ENCODE results near the gene DHRS1.

Gene DHRS1

GRCh38 chr14:24327303-24327702 is 27.7 kb upstream of the DHRS1 start:
- Histone ChIP-seq H3K9me3 (ENCODE audit: control insufficient read depth in 2 of 2, low read length in 2 of 2) (no peaks in the 10 kb centered on the region), H3K9ac (ENCODE audit: low read length in 2 of 2) (no peak overlapping the region), H3K27ac (ENCODE audit: low read length) (no peak overlapping the region), H3K27me3 (ENCODE audit: control insufficient read depth in 1 of 2, insufficient read depth in 2 of 2, low read length in 2 of 2) (peaks cover 7 to 10% of the 10 kb centered on the region in 2 donors), H3K4me1 (ENCODE audit: control insufficient read depth, insufficient read depth, low read length) (peaks cover 13% of the 10 kb centered on the region), H3K4me3 (ENCODE audit: low read length in 2 of 2) (no peak overlapping the region), H3K36me3 (ENCODE audit: control insufficient read depth in 2 of 2, insufficient read depth in 2 of 2, low read length in 2 of 2) (no peaks in the 10 kb centered on the region)

DNA sequence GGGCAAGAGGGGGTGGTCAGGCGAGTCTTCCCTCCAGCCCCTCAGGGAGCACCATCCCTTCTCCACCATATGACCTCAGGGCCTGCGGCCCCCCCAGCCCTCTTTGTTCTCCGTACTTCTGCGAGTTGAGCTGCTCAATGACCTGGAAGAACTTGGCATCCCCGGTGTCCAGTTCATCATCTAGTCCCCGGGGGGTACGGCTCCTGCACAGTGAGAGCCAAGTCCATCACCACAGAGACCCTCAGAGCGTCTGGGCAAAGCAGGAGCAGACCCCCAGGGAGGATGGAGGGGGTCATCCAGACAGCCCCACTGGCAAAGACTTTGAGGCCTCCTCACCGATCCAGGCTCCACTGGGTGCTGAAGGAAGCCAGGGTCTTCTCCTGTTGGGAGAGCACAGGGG is 26.4 kb upstream of the DHRS1 start:
- Histone ChIP-seq H3K27ac (ENCODE audit: low read length) (no peak overlapping the region), H3K27me3 (ENCODE audit: control insufficient read depth in 1 of 2, insufficient read depth in 2 of 2, low read length in 2 of 2) (peaks cover 5 to 9% of the 10 kb centered on the region in 2 donors), H3K4me1 (ENCODE audit: control insufficient read depth, insufficient read depth, low read length) (peaks cover 5% of the 10 kb centered on the region), H3K4me3 (ENCODE audit: low read length in 2 of 2) (no peak overlapping the region), H3K9ac (ENCODE audit: low read length in 2 of 2) (no peak overlapping the region), H3K9me3 (ENCODE audit: control insufficient read depth in 2 of 2, low read length in 2 of 2) (no peaks in the 10 kb centered on the region), H3K36me3 (ENCODE audit: control insufficient read depth in 2 of 2, insufficient read depth in 2 of 2, low read length in 2 of 2) (no peaks in the 10 kb centered on the region)

DNA sequence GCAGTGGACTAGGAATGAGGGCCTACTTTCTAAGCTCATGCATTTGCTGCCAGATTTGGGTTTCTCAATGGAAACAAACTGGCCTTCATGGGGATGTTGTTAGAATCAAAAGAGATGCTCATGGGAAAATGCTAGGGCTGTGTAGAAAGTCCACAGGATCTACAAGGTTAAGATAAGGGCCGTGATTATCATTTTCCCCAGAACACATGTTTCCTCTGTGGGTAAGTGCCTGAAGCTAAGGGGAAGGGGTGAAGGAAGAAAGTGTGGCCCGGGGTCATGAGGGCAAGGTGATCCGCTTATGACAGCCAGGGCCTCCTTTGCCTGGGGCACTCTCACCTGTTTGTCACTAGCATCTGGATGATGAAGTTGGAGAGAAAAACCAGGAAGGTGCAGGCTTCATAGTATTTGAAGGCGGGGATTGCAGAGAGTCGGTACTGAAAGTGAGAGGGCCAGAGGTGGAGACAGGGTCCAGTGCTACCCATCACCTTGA is 25.5 kb upstream of the DHRS1 start:
- Histone ChIP-seq H3K9me3 (ENCODE audit: control insufficient read depth in 2 of 2, low read length in 2 of 2) (no peaks in the 10 kb centered on the region), H3K27ac (ENCODE audit: low read length) (no peak overlapping the region), H3K9ac (ENCODE audit: low read length in 2 of 2) (no peak overlapping the region), H3K4me1 (ENCODE audit: control insufficient read depth, insufficient read depth, low read length) (peaks cover 4% of the 10 kb centered on the region), H3K36me3 (ENCODE audit: control insufficient read depth in 2 of 2, insufficient read depth in 2 of 2, low read length in 2 of 2) (no peaks in the 10 kb centered on the region), H3K27me3 (ENCODE audit: control insufficient read depth in 1 of 2, insufficient read depth in 2 of 2, low read length in 2 of 2) (peaks cover 0 to 12% of the 10 kb centered on the region in 2 donors), H3K4me3 (ENCODE audit: low read length in 2 of 2) (no peak overlapping the region)

- no peaks in the 10 kb centered on the region for H3K9me3 ChIP-seq (ENCODE audit: control insufficient read depth in 2 of 2, low read length in 2 of 2)
- H3K36me3 ChIP-seq (ENCODE audit: control insufficient read depth in 2 of 2, insufficient read depth in 2 of 2, low read length in 2 of 2): no peaks in the 10 kb centered on the region
- no peak overlapping the region for H3K4me3 ChIP-seq (ENCODE audit: low read length in 2 of 2)
- H3K9ac ChIP-seq (ENCODE audit: low read length in 2 of 2): no peak overlapping the region
- H3K4me1 ChIP-seq (ENCODE audit: control insufficient read depth, insufficient read depth, low read length): no peaks in the 10 kb centered on the region
- H3K27ac ChIP-seq (ENCODE audit: low read length): no peak overlapping the region
- H3K27me3 ChIP-seq (ENCODE audit: control insufficient read depth in 1 of 2, insufficient read depth in 2 of 2, low read length in 2 of 2): peaks cover 6 to 17% of the 10 kb centered on the region in 2 donors
These were observed 24.4 kb upstream of the DHRS1 start for GRCh38 chr14:24324024-24324423.

DNA sequence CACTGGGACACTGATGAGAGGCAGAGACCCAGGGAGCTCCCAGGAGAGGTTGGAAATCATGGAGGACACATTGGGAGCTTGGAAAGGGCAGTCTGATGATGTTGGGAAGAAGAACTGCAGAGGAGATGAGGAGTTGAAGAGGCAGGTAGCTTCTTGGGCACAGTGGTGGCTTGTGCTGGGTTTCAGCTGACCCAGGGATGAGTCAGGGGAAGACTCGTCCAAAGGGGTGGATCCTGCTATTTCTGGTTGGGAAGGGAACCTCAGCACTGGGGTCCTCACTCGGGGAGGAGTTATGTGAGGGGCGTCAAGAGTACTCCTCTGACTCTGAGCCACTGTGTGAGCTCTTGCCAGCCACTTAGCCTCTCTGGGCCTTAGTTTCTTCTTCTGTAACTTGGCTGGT is 23.8 kb upstream of the DHRS1 start:
- no peak overlapping the region for H3K27ac ChIP-seq (ENCODE audit: low read length)
- H3K9me3 ChIP-seq (ENCODE audit: control insufficient read depth in 2 of 2, low read length in 2 of 2): no peaks in the 10 kb centered on the region
- no peak overlapping the region for H3K9ac ChIP-seq (ENCODE audit: low read length in 2 of 2)
- no peaks in the 10 kb centered on the region for H3K4me1 ChIP-seq (ENCODE audit: control insufficient read depth, insufficient read depth, low read length)
- no peak overlapping the region for H3K4me3 ChIP-seq (ENCODE audit: low read length in 2 of 2)
- H3K36me3 ChIP-seq (ENCODE audit: control insufficient read depth in 2 of 2, insufficient read depth in 2 of 2, low read length in 2 of 2): no peaks in the 10 kb centered on the region
- peaks cover 12 to 22% of the 10 kb centered on the region in 2 donors for H3K27me3 ChIP-seq (ENCODE audit: control insufficient read depth in 1 of 2, insufficient read depth in 2 of 2, low read length in 2 of 2)

- Histone ChIP-seq H3K9me3 (ENCODE audit: control insufficient read depth in 2 of 2, low read length in 2 of 2) (no peaks in the 10 kb centered on the region), H3K4me1 (ENCODE audit: control insufficient read depth, insufficient read depth, low read length) (no peaks in the 10 kb centered on the region), H3K27me3 (ENCODE audit: control insufficient read depth in 1 of 2, insufficient read depth in 2 of 2, low read length in 2 of 2) (peaks cover 16 to 27% of the 10 kb centered on the region in 2 donors), H3K36me3 (ENCODE audit: control insufficient read depth in 2 of 2, insufficient read depth in 2 of 2, low read length in 2 of 2) (no peaks in the 10 kb centered on the region), H3K4me3 (ENCODE audit: low read length in 2 of 2) (no peak overlapping the region), H3K27ac (ENCODE audit: low read length) (no peak overlapping the region), H3K9ac (ENCODE audit: low read length in 2 of 2) (no peak overlapping the region)
These were observed 23.1 kb upstream of the DHRS1 start for GRCh38 chr14:24322672-24323071.

DNA sequence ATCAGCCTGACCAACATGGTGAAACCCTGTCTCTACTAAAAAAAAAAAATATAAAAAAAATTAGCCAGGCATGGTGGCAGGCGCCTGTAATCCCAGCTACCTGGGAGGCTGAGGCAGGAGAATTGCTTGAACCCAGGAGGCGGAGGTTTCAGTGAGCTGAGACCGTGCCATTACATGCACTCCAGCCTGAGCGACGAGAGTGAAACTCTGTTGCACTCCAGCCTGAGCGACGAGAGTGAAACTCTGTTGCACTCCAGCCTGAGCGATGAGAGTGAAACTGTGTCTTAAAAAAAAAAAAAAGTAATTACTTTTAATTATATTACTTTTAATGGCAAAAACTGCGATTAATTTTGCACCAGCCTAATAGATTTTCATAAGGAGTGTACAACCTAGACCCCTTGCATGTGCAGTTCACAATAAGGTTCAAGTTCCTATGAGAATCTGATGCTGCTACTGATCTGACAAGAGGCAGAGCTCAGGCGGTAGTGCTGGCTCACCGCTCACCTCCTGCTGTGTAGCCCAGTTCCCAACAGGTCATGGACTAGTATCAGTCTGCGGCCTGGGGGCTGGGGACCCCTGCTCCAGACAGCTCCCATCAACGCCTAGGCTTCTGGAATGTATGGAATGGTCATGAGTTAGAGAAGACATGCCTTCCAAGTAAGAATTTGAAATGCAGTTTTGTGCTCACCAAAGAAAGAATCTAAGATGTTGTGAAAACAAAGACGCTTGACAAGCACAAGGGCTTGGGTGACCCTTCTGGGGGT is 21.8 kb upstream of the DHRS1 start:
- Histone ChIP-seq H3K36me3 (ENCODE audit: control insufficient read depth in 2 of 2, insufficient read depth in 2 of 2, low read length in 2 of 2) (no peaks in the 10 kb centered on the region), H3K4me3 (ENCODE audit: low read length in 2 of 2) (no peak overlapping the region), H3K9me3 (ENCODE audit: control insufficient read depth in 2 of 2, low read length in 2 of 2) (no peaks in the 10 kb centered on the region), H3K27me3 (ENCODE audit: control insufficient read depth in 1 of 2, insufficient read depth in 2 of 2, low read length in 2 of 2) (peaks cover 26 to 38% of the 10 kb centered on the region in 2 donors), H3K9ac (ENCODE audit: low read length in 2 of 2) (no peak overlapping the region), H3K4me1 (ENCODE audit: control insufficient read depth, insufficient read depth, low read length) (peaks cover 4% of the 10 kb centered on the region), H3K27ac (ENCODE audit: low read length) (no peak overlapping the region)

DNA sequence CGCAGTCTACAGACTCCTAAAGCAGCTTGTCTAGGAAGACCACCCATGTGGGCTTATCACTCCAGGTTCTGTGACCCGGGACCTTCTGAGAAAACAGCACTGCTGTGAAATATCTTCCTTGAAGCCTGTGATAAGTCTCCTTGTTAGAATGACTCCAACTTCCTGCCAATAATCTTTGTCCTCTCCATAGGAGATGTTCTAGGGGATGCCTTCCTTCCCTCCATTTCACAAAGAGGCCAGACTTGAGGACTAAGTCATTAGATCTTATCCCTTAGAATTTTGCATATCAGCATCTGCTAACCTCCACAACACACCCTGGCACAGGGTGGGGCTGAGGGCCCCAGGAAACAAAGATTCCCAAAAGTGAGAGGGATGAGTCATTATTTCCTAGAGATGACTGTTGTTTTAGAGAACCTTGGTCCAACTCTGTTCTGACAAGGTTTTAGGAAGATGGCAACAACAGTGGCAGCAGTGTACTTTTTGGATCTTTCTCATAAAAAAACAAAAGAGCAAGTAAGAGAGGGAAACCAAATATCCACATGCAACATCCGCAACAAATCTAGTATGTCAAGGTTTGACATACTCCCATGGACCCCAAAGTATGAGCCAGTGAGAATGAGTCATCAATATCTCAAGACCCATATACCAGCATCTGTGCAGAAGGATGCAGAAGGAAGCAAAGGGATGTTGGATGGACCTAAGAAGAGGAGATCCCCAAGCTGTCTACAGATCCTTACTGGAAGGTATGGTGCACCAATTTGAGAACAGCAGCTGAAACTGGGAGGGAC is 17.8 kb upstream of the DHRS1 start:
- H3K9ac ChIP-seq (ENCODE audit: low read length in 2 of 2): no peak overlapping the region
- no peaks in the 10 kb centered on the region for H3K9me3 ChIP-seq (ENCODE audit: control insufficient read depth in 2 of 2, low read length in 2 of 2)
- peaks cover 11% of the 10 kb centered on the region for H3K4me1 ChIP-seq (ENCODE audit: control insufficient read depth, insufficient read depth, low read length)
- peaks cover 38 to 40% of the 10 kb centered on the region in 2 donors for H3K27me3 ChIP-seq (ENCODE audit: control insufficient read depth in 1 of 2, insufficient read depth in 2 of 2, low read length in 2 of 2)
- H3K4me3 ChIP-seq (ENCODE audit: low read length in 2 of 2): no peak overlapping the region
- no peak overlapping the region for H3K27ac ChIP-seq (ENCODE audit: low read length)
- no peaks in the 10 kb centered on the region for H3K36me3 ChIP-seq (ENCODE audit: control insufficient read depth in 2 of 2, insufficient read depth in 2 of 2, low read length in 2 of 2)

- Histone ChIP-seq H3K9me3 (ENCODE audit: control insufficient read depth in 2 of 2, low read length in 2 of 2) (no peaks in the 10 kb centered on the region), H3K4me3 (ENCODE audit: low read length in 2 of 2) (no peak overlapping the region), H3K27me3 (ENCODE audit: control insufficient read depth in 1 of 2, insufficient read depth in 2 of 2, low read length in 2 of 2) (peaks cover 38% of the 10 kb centered on the region in 2 donors)
These were observed 17.0 kb upstream of the DHRS1 start for GRCh38 chr14:24316597-24316950.

DNA sequence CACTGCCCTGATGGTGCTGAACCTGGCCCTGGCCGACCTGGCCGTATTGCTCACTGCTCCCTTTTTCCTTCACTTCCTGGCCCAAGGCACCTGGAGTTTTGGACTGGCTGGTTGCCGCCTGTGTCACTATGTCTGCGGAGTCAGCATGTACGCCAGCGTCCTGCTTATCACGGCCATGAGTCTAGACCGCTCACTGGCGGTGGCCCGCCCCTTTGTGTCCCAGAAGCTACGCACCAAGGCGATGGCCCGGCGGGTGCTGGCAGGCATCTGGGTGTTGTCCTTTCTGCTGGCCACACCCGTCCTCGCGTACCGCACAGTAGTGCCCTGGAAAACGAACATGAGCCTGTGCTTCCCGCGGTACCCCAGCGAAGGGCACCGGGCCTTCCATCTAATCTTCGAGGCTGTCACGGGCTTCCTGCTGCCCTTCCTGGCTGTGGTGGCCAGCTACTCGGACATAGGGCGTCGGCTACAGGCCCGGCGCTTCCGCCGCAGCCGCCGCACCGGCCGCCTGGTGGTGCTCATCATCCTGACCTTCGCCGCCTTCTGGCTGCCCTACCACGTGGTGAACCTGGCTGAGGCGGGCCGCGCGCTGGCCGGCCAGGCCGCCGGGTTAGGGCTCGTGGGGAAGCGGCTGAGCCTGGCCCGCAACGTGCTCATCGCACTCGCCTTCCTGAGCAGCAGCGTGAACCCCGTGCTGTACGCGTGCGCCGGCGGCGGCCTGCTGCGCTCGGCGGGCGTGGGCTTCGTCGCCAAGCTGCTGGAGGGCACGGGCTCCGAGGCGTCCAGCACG is 16.4 kb upstream of the DHRS1 start:
- Histone ChIP-seq H3K9ac (ENCODE audit: low read length in 2 of 2) (no peak overlapping the region), H3K27ac (ENCODE audit: low read length) (no peak overlapping the region), H3K9me3 (ENCODE audit: control insufficient read depth in 2 of 2, low read length in 2 of 2) (no peaks in the 10 kb centered on the region), H3K4me3 (ENCODE audit: low read length in 2 of 2) (no peak overlapping the region), H3K27me3 (ENCODE audit: control insufficient read depth in 1 of 2, insufficient read depth in 2 of 2, low read length in 2 of 2) (peaks cover 38% of the 10 kb centered on the region in 2 donors), H3K4me1 (ENCODE audit: control insufficient read depth, insufficient read depth, low read length) (peaks cover 16% of the 10 kb centered on the region), H3K36me3 (ENCODE audit: control insufficient read depth in 2 of 2, insufficient read depth in 2 of 2, low read length in 2 of 2) (no peaks in the 10 kb centered on the region)

More at GRCh38 chr14:24316597-24316950, 17.0 kb upstream of the DHRS1 start:
- H3K36me3 ChIP-seq (ENCODE audit: control insufficient read depth in 2 of 2, insufficient read depth in 2 of 2, low read length in 2 of 2): no peaks in the 10 kb centered on the region
- peaks cover 11% of the 10 kb centered on the region for H3K4me1 ChIP-seq (ENCODE audit: control insufficient read depth, insufficient read depth, low read length)
- H3K27ac ChIP-seq (ENCODE audit: low read length): no peak overlapping the region
- H3K9ac ChIP-seq (ENCODE audit: low read length in 2 of 2): no peak overlapping the region
